CD8-positive, alpha-beta memory T cell (primary cell): ENCODE results near the gene CDKN1C. TPM values are rescaled to one million over a fixed set of nuclear protein-coding genes. Genes with fewer than 3 reads are reported as not detected.
A peak's percentile ranks its signal among the peaks of the same experiment; 100 is the strongest.

ENCODE experiments used
- CTCF ChIA-PET: fragments of 350-600 bp; sonication (Branson Sonifier 250); formaldehyde crosslinking; loops from one replicate; lab custom pipeline; 2021; ENCODE audit warnings: antibody characterized with exemption; lab: Charles Lee
- POLR2A ChIA-PET: fragments of 350-600 bp; sonication (Branson Sonifier 250); formaldehyde crosslinking; loops from one replicate; lab custom pipeline; 2021; ENCODE audit warnings: antibody characterized with exemption; lab: Charles Lee
- DNase-seq, 5 donors: peaks; one replicate each; pipeline versions ENCODE4 v3.0.0 to v3.0.0-alpha.2; 2020 to 2022; ENCODE audit warnings: mixed read lengths in 1 of 5
- H3K27ac ChIP-seq: one replicate; pipeline ENCODE4 v1.7.0; 2013; ENCODE audit warnings: low read depth, mild to moderate bottlenecking, low read length, moderate library complexity
- H3K27me3 ChIP-seq: 2 replicates; pipeline ENCODE4 v1.7.0; 2013; ENCODE audit warnings: low read length, mild to moderate bottlenecking; ENCODE audit not compliant: insufficient read depth, poor library complexity, severe bottlenecking
- H3K36me3 ChIP-seq: 2 replicates; pipeline ENCODE4 v1.7.0; 2013; ENCODE audit warnings: mild to moderate bottlenecking, low read length, moderate library complexity; ENCODE audit not compliant: insufficient read depth
- H3K4me1 ChIP-seq: 2 replicates; pipeline ENCODE4 v1.7.0; 2013; ENCODE audit warnings: mild to moderate bottlenecking, low read length, moderate library complexity; ENCODE audit not compliant: insufficient read depth
- H3K4me3 ChIP-seq: 2 replicates; pipeline ENCODE4 v1.7.0; 2013; ENCODE audit warnings: mild to moderate bottlenecking, low read length
- H3K9me3 ChIP-seq: 2 replicates; pipeline ENCODE4 v1.7.0; 2013; ENCODE audit warnings: mild to moderate bottlenecking, low read length
- H3K27ac Mint-ChIP-seq, 8 donors: one replicate each; pipeline ENCODE4 v1.8.0; 2020 to 2021; ENCODE audit warnings: mixed read lengths in 8 of 8, mild to moderate bottlenecking in 6 of 8, inconsistent platforms in 3 of 8, moderate library complexity in 3 of 8
- H3K27me3 Mint-ChIP-seq, 2 donors: one replicate each; pipeline ENCODE4 v1.8.0; 2020 to 2021; ENCODE audit warnings: mixed read lengths in 2 of 2, mild to moderate bottlenecking in 1 of 2, moderate library complexity in 1 of 2
- H3K36me3 Mint-ChIP-seq, 3 donors: one replicate each; pipeline ENCODE4 v1.8.0; 2020 to 2021; ENCODE audit warnings: mixed read lengths in 3 of 3, inconsistent platforms in 1 of 3, mild to moderate bottlenecking in 1 of 3
- H3K4me1 Mint-ChIP-seq, 3 donors: one replicate each; pipeline ENCODE4 v1.8.0; 2020 to 2021; ENCODE audit warnings: mixed read lengths in 3 of 3, inconsistent platforms in 1 of 3, mild to moderate bottlenecking in 1 of 3
- H3K4me3 Mint-ChIP-seq, 7 donors: one replicate each; pipeline ENCODE4 v1.8.0; 2020 to 2021; ENCODE audit warnings: mixed read lengths in 7 of 7, mild to moderate bottlenecking in 6 of 7, moderate library complexity in 4 of 7, inconsistent platforms in 2 of 7
- H3K9me3 Mint-ChIP-seq, 5 donors: one replicate each; pipeline ENCODE4 v1.8.0; 2020 to 2022; ENCODE audit warnings: mixed read lengths in 5 of 5, mild to moderate bottlenecking in 3 of 5, moderate library complexity in 2 of 5, inconsistent platforms in 1 of 5
- polyA plus RNA-seq: library from polyadenylated mRNA; unstranded; fragments of 300-500 nt; fragmentation: Illumina TruSeq; gene quantifications from one replicate; pipeline ENCODE4 v1.2.3, GENCODE V29; 2021
- total RNA-seq, 2 experiments: library from RNA; stranded (reverse); gene quantifications; one replicate each; pipeline ENCODE4 v1.2.3, GENCODE V29; 2021

CDKN1C gene
- total RNA-seq (1 to 10 TPM; 1.0 to 1.1 TPM), polyA plus RNA-seq (0.49 TPM)

DNA sequence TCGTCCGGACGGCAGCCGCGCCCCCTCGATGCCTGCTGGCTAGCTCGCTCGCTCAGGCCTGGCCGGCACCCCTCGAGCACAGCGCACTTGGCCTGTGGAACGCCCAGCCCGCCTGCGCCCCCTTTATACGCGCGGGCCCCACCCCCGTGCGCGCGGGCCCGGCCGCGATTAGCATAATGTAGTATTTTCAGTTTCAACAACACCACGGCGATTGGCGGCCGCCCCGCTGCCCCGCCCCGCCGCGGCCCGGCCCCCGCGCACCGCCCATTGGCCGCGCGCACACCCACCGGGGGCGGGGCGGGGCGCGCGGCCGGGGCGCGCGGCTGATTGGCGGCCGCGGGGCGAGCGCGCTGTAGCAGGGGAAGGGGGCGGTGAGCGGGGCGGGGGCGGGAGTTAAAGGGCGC lies at the start of gene CDKN1C:
Gene CDKN1C, minus strand, starts transcription at position 98 of the 404 bp plus-strand sequence. CDS start 319 bp downstream, outside the sequence.
- H3K36me3 Mint-ChIP-seq: peaks cover 0 to 1% (median 0%) of the 10 kb centered on the region in 3 donors
- peak within 1 kb of the TSS; percentile 69 for H3K4me3 ChIP-seq
- H3K27ac ChIP-seq: peak within 1 kb of the TSS; percentile 24
- ChIA-PET POLR2A (interaction anchor here (1.0 kb wide), 1 partner anchor 43 kb away, joined by 3 read pairs; no protein-coding TSS in a partner anchor), CTCF (interaction anchor here (0.8 to 14.2 kb wide), 5 partner anchors 8 to 581 kb away, joined by 3 to 345 read pairs (median 3); no protein-coding TSS in a partner anchor)
- peaks cover 9 to 27% (median 26%) of the 10 kb centered on the region in 3 donors for H3K4me1 Mint-ChIP-seq
- H3K4me1 ChIP-seq: peaks cover 13% of the 10 kb centered on the region
- H3K4me3 Mint-ChIP-seq: peak within 1 kb of the TSS; percentile 82 to 95 (median 89)
- H3K27me3 ChIP-seq: no peaks in the 10 kb centered on the region
- no peaks in the 10 kb centered on the region for H3K36me3 ChIP-seq
- peak within 1 kb of the TSS in 7 of 8 donors; percentile 61 to 91 (median 74) for H3K27ac Mint-ChIP-seq
- DNase-seq: peak; percentile 79 to 89 (median 85)
- no peaks in the 10 kb centered on the region for H3K9me3 ChIP-seq
- H3K27me3 Mint-ChIP-seq: no peaks in the 10 kb centered on the region
- H3K9me3 Mint-ChIP-seq: no peaks in the 10 kb centered on the region

GRCh38 chr11:2934611-2935239 lies 49.1 kb upstream of the CDKN1C start:
- H3K27ac ChIP-seq: no peak overlapping the region
- H3K4me3 Mint-ChIP-seq: no peak overlapping the region
- CTCF ChIA-PET: no interaction called here
- H3K27ac Mint-ChIP-seq: peak overlapping the region in 1 of 8 donors; percentile 15
- POLR2A ChIA-PET: interaction anchor here (1.2 kb wide), 1 partner anchor 42 kb away, joined by 3 read pairs; no protein-coding TSS in a partner anchor
- peaks cover 9 to 26% (median 11%) of the 10 kb centered on the region in 3 donors for H3K4me1 Mint-ChIP-seq
- H3K4me1 ChIP-seq: peaks cover 10% of the 10 kb centered on the region
- H3K36me3 Mint-ChIP-seq: peaks cover 1 to 15% (median 4%) of the 10 kb centered on the region in 3 donors
- peaks cover 7 to 22% of the 10 kb centered on the region in 2 donors for H3K27me3 Mint-ChIP-seq
- H3K27me3 ChIP-seq: peaks cover 5% of the 10 kb centered on the region
- peaks cover 5 to 27% (median 24%) of the 10 kb centered on the region in 5 donors for H3K9me3 Mint-ChIP-seq
- H3K36me3 ChIP-seq: no peaks in the 10 kb centered on the region
- H3K9me3 ChIP-seq: peaks cover 15% of the 10 kb centered on the region
- no peak for DNase-seq
- no peak overlapping the region for H3K4me3 ChIP-seq

DNA sequence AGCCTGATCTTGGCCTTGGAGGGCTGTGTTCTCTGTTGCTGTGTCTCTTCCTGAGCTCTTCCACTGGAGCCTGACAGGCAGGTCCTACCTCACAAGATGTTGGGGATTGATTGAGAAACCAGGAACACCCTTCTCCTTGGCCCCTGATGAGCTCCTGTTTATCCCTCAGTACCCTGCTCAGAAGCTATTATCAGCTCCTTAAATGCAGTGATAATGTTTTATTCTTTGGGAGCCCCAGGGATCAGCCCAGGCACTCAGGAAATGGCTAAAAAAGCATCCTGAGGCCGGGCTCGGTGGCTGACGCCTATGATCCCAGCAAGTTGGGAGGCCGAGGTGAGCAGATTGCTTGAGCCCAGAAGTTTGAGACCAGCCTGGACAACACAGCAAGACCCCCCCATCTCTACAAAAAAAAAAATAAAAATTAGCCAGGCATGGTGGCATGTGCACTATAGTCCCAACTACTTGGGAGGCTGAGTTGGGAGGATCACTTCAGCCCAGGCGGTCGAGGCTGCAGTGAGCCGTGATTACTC lies 48.5 kb upstream of the CDKN1C start:
- Mint-ChIP-seq H3K27me3 (peaks cover 8 to 19% of the 10 kb centered on the region in 2 donors), H3K4me1 (peaks cover 9 to 27% (median 10%) of the 10 kb centered on the region in 3 donors), H3K4me3 (no peak overlapping the region), H3K9me3 (peaks cover 5 to 23% (median 22%) of the 10 kb centered on the region in 5 donors), H3K27ac (peak overlapping the region in 1 of 8 donors; percentile 72), H3K36me3 (peaks cover 1 to 14% (median 4%) of the 10 kb centered on the region in 3 donors)
- H3K36me3 ChIP-seq: no peaks in the 10 kb centered on the region
- peaks cover 6% of the 10 kb centered on the region for H3K27me3 ChIP-seq
- CTCF ChIA-PET: interaction anchor here (1.4 kb wide), 1 partner anchor 42 kb away, joined by 5 read pairs; no protein-coding TSS in a partner anchor
- H3K9me3 ChIP-seq: peaks cover 14% of the 10 kb centered on the region
- H3K27ac ChIP-seq: no peak overlapping the region
- POLR2A ChIA-PET: interaction anchor here (1.2 kb wide), 1 partner anchor 42 kb away, joined by 3 read pairs; no protein-coding TSS in a partner anchor
- DNase-seq: no peak
- H3K4me3 ChIP-seq: no peak overlapping the region
- H3K4me1 ChIP-seq: peaks cover 12% of the 10 kb centered on the region

DNA sequence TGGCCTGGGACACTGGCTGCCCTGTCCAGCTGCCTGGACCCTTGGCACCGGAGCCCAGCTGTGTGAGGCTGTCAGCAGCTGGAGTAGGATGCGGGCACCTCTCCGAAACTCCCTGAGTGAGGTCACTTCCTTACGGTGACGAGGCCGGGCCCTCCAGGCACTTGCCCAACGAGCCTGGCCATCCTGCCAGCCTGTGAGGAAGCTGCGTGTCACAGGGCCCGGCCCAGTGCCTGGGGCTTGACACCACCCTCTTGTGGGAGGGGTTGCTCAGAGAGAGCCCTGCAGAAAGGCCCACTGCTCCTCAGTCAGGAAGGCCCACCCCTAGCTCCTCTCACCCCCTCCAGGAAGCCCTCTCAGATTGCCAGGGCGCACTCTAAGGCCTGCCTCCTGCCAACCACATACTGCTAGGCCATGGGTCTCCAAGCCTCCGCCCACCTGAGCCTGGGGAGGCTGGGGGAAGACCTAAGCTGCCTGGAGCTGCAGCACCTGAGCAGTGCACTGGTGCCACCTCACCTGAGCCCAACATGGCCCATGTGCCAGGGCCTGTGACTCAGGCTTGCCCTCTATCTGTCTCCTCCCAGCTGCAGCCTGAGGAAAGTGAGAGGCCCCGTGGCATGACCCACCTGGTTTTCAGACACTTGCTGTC lies 47.9 kb upstream of the CDKN1C start:
- H3K27ac Mint-ChIP-seq: peak overlapping the region in 4 of 8 donors; percentile 17 to 48 (median 31)
- CTCF ChIA-PET: interaction anchor here (1.4 kb wide), 1 partner anchor 41 kb away, joined by 5 read pairs; no protein-coding TSS in a partner anchor
- H3K36me3 Mint-ChIP-seq: peaks cover 1 to 8% (median 4%) of the 10 kb centered on the region in 3 donors
- H3K27me3 Mint-ChIP-seq: peaks cover 10 to 18% of the 10 kb centered on the region in 2 donors
- Histone ChIP-seq H3K36me3 (no peaks in the 10 kb centered on the region), H3K4me3 (no peak overlapping the region), H3K9me3 (peaks cover 8% of the 10 kb centered on the region), H3K27me3 (peaks cover 6% of the 10 kb centered on the region), H3K4me1 (peaks cover 15% of the 10 kb centered on the region), H3K27ac (no peak overlapping the region)
- POLR2A ChIA-PET: interaction anchor here (1.2 kb wide), 1 partner anchor 41 kb away, joined by 3 read pairs; no protein-coding TSS in a partner anchor
- H3K4me1 Mint-ChIP-seq: peaks cover 11 to 30% (median 13%) of the 10 kb centered on the region in 3 donors
- peaks cover 5 to 17% (median 16%) of the 10 kb centered on the region in 5 donors for H3K9me3 Mint-ChIP-seq
- peak in 3 of 5 donors; percentile 38 to 69 (median 39) for DNase-seq
- peak overlapping the region in 1 of 7 donors; percentile 30 for H3K4me3 Mint-ChIP-seq

- DNase-seq: peak in 1 of 5 donors; percentile 33
- POLR2A ChIA-PET: no interaction called here
- peaks cover 6% of the 10 kb centered on the region for H3K9me3 ChIP-seq
- Mint-ChIP-seq H3K4me3 (peak overlapping the region in 1 of 7 donors; percentile 30), H3K9me3 (peaks cover 5 to 10% (median 10%) of the 10 kb centered on the region in 5 donors), H3K27ac (peak overlapping the region in 3 of 8 donors; percentile 36 to 48 (median 38)), H3K4me1 (peaks cover 16 to 36% (median 19%) of the 10 kb centered on the region in 3 donors), H3K36me3 (peaks cover 1 to 5% (median 4%) of the 10 kb centered on the region in 3 donors), H3K27me3 (peaks cover 16 to 20% of the 10 kb centered on the region in 2 donors)
- H3K36me3 ChIP-seq: no peaks in the 10 kb centered on the region
- CTCF ChIA-PET: interaction anchor here (1.4 kb wide), 1 partner anchor 41 kb away, joined by 5 read pairs; no protein-coding TSS in a partner anchor
- peaks cover 22% of the 10 kb centered on the region for H3K4me1 ChIP-seq
- H3K27me3 ChIP-seq: peaks cover 6% of the 10 kb centered on the region
- H3K4me3 ChIP-seq: no peak overlapping the region
- H3K27ac ChIP-seq: no peak overlapping the region
Observed at GRCh38 chr11:2932850-2933251, 47.3 kb upstream of the CDKN1C start.

GRCh38 chr11:2931771-2932738 lies 46.5 kb upstream of the CDKN1C start:
- Histone ChIP-seq H3K4me3 (no peak overlapping the region), H3K36me3 (no peaks in the 10 kb centered on the region), H3K9me3 (no peaks in the 10 kb centered on the region), H3K27me3 (peaks cover 6% of the 10 kb centered on the region), H3K27ac (no peak overlapping the region), H3K4me1 (peaks cover 25% of the 10 kb centered on the region)
- Mint-ChIP-seq H3K36me3 (peaks cover 0 to 1% (median 0%) of the 10 kb centered on the region in 3 donors), H3K9me3 (peaks cover 0 to 4% (median 2%) of the 10 kb centered on the region in 5 donors), H3K27ac (peak overlapping the region in 3 of 8 donors; percentile 27 to 48 (median 36)), H3K27me3 (peaks cover 20 to 21% of the 10 kb centered on the region in 2 donors), H3K4me1 (peaks cover 20 to 41% (median 22%) of the 10 kb centered on the region in 3 donors), H3K4me3 (peak overlapping the region in 1 of 7 donors; percentile 54)
- POLR2A ChIA-PET: interaction anchor here (0.5 kb wide), 1 partner anchor 32 kb away, joined by 3 read pairs; no protein-coding TSS in a partner anchor
- peak in 1 of 5 donors; percentile 45 for DNase-seq
- CTCF ChIA-PET: interaction anchor here (0.8 to 5.2 kb wide), 3 partner anchors 39 to 400 kb away, joined by 3 to 48 read pairs (median 4); no protein-coding TSS in a partner anchor
